WTC11 (cell line): ENCODE measurements around the gene CLN6.

ENCODE experiments used
- FOXK1 ChIP-seq: sonication (generic); formaldehyde crosslinking; IDR thresholded peaks from 2 replicates; pipeline ENCODE4 v1.8.0; 2022; ENCODE audit warnings: mild to moderate bottlenecking, moderate library complexity, missing genetic modification reagents
- TF ChIP-seq, protein P1 (sequence below): sonication (generic); formaldehyde crosslinking; IDR thresholded peaks from 2 replicates; pipeline ENCODE4 v1.8.1; 2022; ENCODE audit warnings: low read depth, mild to moderate bottlenecking, moderate library complexity, missing genetic modification reagents, borderline replicate concordance

- no peak for TF ChIP-seq FOXK1
- TF ChIP-seq, protein P1, sequence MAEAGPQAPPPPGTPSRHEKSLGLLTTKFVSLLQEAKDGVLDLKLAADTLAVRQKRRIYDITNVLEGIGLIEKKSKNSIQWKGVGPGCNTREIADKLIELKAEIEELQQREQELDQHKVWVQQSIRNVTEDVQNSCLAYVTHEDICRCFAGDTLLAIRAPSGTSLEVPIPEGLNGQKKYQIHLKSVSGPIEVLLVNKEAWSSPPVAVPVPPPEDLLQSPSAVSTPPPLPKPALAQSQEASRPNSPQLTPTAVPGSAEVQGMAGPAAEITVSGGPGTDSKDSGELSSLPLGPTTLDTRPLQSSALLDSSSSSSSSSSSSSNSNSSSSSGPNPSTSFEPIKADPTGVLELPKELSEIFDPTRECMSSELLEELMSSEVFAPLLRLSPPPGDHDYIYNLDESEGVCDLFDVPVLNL (CRISPR knock-in tag), result no peak
These were observed 32.4 kb downstream of the CLN6 start for GRCh38 chr15:68197170-68197492.
